T1000 (cell line): ENCODE results near the gene STRIP1.
A peak's percentile ranks its signal among the peaks of the same experiment; 100 is the strongest.

Experiments used
- DNase-seq: peaks from one replicate; lab custom pipeline; 2025; ENCODE audit warnings: mixed read lengths; lab: John Stamatoyannopoulos, UW

The STRIP1 gene

DNA sequence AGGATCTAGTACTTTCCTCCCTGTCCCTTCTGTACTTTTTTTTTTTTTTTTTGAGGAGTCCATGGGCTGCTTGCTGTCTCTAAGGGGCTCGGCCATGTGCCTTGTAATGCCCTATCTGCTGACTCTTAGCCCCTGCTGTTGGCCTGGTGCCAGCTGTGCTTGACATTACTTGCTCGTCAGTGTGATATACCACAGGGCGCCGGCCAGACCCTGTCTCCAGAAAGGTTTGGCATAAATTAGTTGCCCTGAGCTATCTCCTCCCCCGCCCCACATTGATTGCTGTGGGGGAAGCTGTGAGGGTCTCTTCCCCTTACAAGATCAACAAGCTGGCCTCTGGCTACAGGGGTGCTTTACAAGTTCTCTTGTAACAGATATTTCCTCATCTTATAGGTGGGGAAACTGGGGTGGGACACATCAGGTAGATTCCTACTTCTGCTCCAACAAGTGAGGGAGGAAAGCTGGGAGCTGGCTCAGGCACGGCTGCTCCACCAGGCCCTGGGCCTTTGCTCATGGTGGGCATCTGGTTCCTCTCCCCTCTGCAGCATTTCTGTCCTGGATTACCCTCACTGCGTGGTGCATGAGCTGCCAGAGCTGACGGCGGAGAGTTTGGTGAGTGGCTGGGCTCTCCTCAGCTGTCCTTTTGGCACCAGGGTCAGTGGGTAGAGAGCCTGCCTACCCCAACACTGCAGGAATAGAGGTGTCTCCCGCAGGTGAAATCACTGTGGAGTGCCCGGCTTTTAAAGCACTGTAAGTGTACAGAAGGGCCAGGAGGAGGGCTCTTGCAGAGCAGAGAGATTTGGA is 15.6 kb downstream of the STRIP1 start:
- no peak for DNase-seq

DNA sequence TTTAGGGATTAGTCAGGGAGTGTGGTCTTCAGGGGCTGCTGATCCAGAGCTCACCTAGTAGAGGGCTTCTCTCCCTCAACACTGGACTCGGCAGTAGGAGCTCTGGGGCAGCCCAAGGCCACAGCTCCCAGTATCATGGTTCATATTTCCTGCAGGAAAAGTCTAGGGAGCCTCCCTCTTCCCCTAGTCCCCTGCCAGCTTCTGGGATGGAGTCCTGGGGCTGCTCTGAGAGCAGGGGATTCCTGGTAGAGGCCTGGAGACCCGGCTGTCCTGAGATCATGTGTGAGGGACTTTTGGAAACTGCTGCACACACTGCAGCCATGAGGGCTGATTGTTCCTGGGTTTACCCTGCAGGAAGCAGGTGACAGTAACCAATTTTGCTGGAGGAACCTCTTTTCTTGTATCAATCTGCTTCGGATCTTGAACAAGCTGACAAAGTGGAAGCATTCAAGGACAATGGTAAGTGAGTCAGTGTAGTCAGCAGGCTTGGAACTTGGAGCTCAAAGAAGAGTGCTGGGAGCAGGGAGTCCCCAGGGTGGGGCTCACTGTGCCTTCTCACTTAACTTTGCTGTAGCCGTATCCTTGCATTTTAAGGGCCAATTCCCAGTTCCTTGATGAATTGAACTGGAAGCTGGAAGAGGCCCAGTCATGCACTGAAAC is 16.3 kb downstream of the STRIP1 start:
- no peak for DNase-seq

DNA sequence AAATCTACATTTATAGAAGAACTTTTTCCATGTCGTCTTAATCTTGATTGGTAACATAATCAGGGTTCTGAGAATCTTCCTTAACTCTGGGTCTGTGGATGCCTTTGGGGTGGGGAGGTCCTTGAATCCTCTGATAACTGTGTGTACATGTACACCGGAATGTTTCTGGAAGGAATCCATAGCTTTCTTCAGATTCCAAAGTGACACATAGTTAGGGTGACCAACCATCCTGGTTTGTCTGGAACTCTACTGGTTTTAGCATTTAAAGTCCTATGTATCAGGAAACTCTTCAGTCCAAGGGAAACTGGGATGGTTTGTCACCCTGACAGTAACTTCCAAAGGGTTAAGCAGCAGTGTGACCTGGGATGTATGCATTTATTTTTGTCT is 16.8 kb downstream of the STRIP1 start:
- no peak for DNase-seq

DNA sequence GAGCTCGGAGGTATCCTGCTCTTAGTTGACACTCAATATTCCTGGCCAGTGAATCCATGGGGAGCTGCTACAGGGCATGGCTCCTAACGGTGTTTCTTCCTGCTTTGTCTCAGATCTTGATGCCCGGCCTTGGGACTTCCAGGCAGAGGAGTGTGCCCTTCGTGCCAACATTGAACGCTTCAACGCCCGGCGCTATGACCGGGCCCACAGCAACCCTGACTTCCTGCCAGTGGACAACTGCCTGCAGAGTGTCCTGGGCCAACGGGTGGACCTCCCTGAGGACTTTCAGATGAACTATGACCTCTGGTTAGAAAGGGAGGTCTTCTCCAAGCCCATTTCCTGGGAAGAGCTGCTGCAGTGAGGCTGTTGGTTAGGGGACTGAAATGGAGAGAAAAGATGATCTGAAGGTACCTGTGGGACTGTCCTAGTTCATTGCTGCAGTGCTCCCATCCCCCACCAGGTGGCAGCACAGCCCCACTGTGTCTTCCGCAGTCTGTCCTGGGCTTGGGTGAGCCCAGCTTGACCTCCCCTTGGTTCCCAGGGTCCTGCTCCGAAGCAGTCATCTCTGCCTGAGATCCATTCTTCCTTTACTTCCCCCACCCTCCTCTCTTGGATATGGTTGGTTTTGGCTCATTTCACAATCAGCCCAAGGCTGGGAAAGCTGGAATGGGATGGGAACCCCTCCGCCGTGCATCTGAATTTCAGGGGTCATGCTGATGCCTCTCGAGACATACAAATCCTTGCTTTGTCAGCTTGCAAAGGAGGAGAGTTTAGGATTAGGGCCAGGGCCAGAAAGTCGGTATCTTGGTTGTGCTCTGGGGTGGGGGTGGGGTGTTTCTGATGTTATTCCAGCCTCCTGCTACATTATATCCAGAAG is 19.4 kb downstream of the STRIP1 start:
- no peak for DNase-seq

DNA sequence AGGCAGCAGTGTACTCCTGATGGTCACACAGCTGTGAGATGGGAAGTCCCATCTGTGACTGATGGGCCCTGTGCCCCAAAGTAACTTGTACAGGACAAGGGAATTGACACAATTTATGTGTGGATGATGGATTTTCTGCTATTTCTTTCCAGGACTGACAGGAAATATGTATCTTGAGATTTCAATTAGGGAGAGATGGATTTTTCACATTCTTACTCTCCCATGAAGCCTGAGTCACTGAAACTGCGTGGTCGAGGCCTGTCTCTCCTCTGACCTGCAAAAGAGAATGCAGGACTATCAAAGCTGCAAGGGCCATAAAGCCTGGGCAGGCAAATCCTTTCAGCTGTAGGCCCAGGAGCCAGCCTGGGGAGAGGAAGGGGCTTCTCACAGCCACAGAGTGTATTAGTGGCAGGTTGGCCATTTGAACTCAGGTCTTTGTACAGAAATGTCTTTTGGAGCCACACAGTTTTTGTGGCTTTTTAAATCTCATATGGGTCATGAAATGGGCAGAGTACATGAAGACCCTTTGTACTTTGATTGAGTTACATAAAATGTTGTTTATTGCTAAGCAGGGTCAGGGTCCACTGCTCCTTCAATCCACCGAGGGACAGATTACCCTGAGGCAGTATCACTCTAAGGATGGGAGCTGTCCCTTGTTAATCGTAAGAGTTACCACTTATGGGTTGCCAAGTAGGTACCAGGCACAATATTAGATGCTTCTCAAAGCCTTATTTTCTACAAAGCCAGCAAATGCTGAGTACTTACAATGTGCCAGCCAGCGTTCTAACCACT is 21.3 kb downstream of the STRIP1 start:
- no peak for DNase-seq

DNA sequence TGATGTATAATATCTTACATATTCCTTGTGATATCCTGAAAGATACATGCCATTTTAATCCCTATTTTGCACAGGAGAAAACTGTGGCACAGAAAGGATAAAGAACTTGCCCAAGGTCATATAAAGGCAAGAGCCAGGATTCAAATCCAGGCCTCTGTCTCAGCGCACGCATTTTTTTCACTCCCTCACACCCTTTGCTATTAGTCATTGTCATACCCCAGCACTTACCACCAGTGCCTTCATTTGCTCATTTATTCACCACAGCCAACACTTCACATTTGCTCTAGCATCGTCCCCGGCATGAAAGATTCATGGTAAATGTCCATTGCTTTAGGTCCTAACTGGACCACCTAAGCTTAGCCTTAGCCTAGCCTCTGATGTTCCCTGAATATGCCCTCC is 21.9 kb downstream of the STRIP1 start:
- DNase-seq: no peak

DNA sequence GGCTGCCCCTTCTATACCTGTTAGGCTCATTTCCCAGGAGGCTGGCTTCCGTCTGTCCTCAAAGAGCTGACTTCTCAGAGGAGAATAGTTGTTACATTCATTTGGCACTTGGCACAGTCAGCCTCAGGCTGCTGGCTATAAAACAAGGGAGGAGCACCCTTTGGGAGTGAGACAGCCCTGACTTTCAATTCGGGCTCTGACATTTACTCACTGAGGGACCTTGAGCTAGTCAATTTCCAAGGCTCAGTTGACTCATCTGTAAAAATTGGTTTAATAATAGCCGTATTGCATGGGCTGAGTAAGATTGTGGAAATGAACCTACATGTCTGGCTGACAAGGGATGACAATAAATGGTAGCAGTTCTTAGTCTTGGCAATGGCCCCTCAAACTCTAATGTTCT is 22.4 kb downstream of the STRIP1 start:
- DNase-seq: peak; percentile 9

DNA sequence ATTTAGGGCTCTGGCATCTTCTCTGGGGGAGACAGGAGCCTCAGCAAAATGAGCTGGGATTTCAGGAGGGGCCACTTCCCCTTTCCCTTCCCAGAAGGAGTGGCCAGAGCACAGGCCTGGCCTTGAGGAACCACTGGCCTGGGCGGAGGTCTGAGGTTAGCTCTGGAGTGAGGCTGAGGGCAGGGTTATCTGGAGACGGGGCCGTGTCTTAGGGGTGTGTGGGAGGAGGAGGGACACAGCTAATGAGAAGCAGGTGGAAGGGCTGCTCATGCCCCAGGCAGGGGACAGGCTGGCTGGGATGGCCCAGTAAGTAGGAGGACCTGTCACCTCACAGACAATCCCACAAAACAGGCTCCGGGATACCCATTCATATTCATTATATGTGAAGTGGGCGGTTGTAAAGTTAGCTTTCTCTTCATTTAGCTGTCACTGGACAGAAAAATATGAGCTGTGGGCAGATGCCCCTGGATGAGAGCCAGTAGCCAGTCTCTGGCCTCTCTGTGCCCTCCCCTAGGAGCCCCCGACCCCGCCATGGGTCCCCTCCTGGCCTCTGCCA is 23.6 kb downstream of the STRIP1 start:
- no peak for DNase-seq

DNA sequence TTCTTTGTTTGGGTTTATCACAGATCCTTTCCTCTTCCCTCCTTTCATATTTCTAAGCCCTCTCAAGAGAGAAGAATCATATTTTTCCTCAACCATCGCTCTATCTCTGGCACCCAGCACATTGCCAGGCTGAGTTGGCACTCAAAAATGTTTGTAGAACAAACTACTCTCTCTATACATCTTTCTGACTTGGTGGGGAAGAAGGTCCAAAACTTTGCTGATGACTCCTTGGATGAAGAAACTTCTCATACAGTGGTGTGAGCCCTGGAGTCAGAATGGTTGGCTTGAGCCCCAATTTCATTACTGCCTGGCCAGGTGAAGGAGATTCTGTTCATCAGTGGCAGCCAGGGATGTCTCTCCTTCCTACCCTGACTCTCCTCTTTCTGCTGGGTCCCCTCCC is 24.2 kb downstream of the STRIP1 start:
- no peak for DNase-seq

DNA sequence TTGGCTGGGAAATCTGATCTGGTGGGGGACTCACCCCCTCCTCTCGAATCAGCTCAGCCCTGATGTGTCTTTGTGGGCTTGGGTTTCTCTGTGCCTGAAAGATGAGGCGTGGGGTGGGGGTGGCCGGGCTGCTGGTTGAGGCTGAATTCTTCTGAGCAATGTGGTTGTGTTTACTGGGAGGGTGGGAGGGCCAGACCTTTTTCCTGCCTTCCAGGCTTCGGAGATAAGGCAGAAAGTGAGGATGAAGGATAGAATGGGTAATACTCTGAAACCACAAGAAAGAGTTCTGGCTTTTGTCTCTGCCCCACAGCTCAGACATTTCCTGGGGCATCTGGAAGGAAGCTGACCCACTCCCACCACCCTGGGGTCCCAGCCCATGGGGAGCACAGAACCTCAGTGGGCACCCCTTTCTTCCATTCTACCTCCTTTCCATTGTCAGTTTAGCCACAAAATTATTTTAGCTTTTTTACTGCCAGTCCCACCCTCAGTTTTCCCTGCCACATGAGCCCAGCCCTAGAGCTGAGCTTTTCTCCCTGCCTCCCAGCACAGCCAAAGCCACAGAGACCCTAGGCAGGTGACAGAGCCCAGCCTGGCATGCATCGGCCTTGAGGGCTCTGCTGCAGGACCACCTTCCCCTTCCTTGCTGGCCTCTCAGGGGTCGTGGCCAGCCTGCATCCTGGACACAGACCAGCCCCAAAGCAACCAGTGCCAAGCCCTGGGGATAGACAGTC is 24.9 kb downstream of the STRIP1 start:
- no peak for DNase-seq

DNA sequence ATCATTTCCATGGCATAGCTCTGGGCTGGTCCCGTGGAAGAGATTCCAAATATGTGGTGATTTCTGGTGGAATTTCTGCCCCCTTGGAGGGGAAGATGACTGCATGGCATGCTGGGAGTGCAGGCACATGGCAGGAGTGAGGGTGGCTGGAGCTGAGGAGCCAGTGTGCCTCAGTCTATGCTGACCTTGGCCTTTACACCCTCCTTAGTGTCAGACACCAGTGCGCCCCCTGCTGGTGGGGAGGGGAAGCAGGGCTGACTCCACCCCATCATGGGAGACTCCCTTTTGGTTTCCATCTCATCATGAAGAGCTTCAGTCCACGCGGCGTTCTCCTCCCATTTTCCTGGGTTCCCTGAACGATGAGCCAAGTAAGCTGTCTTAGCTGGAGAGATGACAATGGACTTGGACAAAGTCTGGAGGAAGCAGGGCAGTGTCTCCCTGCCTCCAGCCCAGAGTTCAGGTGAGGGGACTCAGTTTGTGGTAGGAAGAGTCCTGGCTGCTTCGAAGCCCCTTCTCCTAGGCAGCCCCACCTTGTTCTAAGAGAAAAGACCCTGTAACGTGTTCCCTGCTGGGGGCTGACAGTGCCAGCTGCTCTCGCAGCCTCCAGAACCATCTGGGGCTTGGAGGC is 25.7 kb downstream of the STRIP1 start:
- DNase-seq: no peak

DNA sequence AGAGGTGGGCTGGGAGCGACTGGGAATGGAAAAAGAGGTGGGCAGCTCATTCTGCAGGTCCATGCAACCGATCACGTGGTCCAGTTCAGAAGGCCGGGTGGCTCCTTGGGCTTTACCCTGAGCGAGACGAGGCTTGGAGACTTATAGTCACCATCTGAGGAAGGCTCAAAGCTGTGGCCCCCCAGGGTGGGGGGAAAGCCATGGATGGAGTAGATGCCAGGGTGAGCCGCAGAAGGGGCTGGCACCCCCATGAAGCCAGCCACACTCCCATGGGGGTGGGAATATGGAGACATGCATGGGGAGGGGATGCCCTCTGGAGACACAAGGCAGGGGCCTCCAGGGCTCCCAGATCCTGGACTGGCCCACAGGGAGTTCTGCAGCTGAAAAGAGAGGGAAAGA is 26.2 kb downstream of the STRIP1 start:
- DNase-seq: no peak

DNA sequence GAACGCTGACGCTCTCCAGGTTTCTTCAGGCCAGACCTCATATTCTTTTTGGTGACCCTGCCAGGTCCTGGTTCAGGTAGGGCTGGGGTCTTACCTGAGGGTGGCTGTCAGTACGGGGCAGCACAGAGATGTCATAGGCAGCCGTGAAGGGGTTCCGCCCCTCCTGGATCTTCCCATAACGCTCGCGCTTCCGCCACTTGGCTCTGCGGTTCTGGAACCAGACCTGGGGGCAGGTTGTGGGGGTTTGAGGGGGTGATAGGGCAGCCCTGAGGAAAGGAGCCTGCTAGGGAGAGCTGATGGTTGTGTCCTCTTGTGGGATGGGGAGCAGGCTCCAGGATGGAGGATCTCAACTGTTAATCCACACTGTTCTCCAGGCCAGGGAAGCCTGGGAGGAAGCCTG is 26.9 kb downstream of the STRIP1 start:
- DNase-seq: no peak

DNA sequence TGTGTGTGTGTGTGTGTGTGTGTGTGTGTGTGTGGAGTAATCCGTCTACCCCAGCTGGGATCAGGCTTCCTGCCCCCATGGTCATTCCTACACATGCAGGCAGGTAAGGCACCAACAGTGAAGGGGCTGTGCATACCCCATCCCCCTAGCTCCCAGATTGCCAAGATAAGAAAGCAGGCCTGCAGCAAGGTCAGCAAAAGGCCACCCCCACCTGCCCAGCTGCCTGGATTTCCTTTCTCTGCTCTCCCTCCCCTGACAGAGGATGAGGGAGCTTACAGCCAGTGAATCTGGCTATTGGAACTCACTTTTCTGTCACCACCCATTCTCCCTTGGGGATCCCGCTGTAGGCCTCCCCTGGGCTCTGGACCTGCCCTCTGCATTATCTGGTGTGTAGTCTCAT is 28.2 kb downstream of the STRIP1 start:
- no peak for DNase-seq

DNA sequence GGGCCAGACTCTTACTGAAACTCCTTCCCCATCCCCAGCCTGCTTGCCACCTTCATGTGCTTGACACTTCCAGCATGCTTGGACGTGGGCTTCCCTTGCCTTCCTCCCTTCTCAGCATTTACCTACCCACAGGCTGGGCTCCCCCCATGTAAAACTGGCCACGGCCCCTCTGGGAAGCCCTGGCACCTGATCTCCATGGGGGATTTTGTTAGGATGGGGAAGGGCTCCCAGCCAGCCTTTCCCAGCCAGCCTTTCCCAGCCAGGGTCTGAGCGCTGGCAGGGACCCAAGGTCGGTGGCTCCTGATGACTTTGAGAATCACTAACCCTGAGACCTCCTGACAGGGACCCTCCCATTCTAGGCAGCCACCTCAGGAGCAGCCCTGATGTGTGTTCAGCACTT is 29.4 kb downstream of the STRIP1 start:
- DNase-seq: no peak

DNA sequence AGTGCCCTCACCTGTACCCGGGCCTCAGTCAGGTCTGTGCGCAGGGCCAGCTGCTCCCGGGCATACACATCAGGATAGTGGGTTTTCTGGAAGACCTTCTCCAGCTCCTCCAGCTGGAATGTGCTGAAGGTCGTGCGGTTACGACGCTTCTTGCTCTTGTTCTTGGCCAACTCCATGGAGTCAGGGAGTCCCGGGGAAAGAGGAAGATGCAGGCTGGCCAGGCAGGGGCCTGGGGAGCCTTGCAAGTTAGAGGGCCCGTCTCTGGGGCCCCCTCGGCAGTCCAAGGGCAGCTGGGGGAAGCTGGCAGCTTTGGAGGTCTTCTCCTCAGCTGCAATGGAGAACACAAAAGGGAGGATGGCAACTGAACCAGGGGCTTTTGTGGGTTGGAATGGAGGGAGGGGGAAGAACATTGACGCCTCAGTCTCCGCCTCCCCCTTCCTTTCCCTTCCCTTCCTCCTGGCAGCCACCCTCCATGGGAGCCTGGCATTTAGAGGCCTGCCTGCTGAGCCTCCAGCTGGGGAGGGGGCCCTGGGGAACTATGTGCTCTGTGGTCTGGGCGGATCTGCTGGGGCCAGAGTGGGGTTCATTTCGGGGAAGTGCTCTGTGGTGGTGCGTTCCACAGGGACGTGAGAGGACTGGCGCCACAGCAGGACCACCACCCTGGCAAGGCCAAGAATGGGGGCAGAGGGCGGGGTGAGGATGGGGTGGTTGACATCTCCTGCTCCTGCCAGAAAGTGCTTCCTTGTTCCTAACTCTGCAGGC is 30.3 kb downstream of the STRIP1 start:
- no peak for DNase-seq

DNA sequence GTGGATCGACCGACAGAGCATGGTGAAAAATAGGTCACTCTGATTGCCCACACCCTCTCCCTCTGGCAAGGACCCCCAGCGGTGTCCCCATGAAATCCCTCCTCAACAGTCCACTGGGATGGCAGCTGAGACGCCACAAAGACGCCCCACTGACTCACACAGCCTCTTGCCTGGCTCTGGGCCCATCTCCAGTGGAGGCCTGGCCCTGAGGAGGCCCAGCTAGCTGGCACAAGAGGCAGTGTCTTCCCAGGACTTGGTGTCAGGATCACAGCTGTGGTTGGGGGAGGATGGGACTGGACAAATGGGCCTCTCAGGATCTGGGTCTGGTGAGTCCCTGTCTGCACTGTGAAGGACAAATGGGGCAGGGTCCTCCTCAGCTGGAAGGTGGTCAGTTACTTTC is 31.4 kb downstream of the STRIP1 start:
- DNase-seq: no peak

DNA sequence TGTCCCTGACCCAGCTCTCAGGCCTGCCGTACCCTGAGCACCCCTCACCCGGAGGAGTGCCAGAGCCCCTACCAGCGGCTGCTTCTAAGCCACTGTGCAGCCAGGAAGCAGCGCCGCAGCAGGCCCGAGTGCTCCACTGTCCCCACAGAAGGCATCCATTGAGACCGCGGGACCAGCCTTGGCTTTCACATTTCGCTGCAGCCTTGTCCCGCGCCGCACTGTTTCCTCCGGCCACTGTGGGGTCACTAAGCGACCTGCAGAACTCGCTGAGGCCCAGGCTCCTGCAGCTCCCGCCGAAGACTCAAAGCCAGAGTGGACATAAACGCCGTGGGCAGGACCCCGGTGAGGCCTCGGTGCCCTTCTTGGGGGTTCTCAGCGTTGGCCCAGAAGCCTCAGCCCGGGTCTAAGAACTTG is 33.1 kb downstream of the STRIP1 start:
- DNase-seq: no peak

DNA sequence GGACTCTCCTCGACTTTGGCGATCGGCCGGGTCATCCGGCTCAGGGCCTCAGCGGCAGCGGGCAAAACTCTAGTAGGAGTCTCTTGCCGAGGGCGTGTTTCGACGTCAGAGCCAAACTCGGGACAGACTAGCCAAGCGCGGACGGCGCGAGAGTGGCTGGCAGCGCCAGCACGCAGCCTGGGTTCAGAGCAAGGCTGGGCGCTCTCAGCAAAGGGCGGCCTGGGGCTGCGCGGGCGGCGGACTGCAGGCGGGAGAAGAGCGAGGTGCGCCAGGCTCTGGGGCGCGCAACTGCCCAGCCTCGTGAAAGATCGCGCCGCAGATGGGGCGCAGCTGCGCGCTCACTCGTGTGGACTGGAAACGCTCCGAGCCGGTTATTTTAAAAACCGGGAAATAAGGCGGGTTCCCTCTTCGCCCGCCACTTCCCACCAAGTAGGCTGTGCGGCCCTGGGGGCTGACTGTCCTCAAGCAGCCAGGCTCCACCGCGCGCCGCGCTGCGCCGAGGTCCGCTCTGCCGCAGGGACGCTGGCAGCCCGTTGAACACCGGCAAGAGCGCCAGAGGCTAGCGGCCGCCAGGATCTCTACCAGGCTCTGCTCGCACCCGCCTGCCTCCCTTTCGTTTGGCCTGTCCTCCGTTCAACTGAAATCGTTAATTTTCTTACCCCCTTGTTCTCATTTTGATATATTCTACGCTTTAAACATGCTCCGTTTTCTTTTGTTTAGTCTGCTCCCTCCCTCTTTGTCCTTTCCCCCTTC is 33.6 kb downstream of the STRIP1 start:
- no peak for DNase-seq
